Stimulated activated CD8-positive, alpha-beta memory T cell treated with anti-CD3 and anti-CD28 coated beads, Interleukin-15, amount 100 ng/mL, for 4 hours (primary cell): ENCODE results near the gene GNE.
"Not testable (repeated sequence)": the region's sequence is repeated elsewhere in the genome, so short reads cannot be mapped to it uniquely, and the experiment has no call there.

Source experiments
- DNase-seq, 2 donors: peaks; one replicate each; pipeline ENCODE4 v3.0.0-alpha.2; 2020; ENCODE audit warnings: low read depth in 2 of 2

The GNE gene

DNA sequence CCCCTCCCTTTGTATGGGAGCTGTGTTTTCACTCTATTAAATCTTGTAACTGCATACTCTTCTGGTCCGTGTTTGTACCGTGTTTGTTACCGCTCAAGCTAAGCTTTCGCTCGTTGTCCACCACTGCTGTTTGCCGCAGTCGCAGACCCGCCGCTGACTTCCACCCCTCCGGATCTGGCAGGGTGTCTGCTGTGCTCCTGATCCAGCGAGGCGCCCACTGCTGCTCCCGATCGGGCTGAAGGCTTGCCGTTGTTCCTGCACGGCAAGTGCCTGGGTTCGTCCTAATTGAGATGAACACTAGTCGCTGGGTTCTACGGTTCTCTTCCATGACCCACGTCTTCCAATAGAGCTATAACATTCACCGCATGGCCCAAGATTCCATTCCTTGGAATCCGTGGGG is 6.6 kb upstream of the GNE start:
- DNase-seq = no peak

DNA sequence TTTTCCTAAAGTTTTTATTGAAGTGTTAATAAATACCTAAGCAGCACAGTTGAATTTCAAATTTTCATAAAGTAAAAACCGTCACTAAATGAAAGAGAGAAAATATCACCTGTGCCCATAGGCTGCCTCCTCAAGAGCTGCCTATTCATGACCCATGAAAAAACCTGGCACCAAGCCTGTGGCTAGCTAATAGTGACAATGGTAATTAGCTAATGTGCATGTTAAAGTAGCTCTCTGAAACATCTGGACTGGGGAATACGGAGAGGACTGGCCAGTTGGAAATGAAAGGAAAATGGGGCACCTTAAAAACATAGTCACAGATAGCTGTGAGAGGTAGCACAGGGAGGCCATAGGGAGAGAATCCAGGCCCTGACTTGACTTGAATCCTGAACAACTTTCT is 5.4 kb upstream of the GNE start:
- no peak for DNase-seq

DNA sequence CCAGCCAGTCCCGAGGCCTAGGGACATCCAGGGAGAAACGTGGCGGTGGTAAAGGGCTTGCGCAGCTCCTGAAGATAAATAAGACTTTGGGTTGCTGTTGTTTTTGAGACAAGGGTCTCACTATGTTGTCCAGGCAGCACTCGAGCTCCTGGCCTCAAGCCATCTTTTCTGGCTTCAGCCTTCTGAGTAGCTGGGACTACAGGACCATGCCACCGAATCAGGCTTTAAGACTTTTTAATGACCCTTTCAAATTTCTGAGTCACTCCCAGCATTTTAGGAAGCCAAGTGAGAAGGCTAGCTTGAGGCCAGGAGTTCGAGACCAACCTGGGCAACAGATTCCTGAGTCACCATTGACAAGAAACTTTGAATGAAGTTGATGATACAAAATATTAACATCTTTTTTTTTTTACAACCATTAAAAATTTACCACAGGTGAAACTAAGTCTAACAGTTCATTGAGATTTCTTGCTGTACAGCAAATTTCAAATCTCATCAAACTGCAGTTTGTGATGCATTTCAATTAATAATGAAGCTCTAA is 817 bp upstream of the GNE start:
- DNase-seq = no peak

DNA sequence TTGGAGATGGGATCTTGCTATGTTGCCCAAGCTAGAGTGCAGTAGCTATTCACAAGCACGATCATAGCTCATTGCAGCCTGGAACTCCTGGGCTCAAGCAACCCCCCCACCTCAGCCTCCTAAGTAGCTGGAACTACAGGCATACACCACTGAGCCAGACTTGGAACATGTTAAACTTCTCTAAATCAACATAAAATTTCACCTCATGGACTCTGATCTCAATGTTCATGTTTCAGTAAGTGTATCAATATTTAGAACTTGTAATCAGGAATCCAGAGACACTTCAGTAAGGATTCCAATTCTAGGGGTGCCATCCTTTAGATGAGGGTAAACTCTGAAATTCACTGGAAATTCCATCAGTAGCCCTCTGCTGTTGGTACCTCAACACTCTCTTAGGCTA is 6.8 kb downstream of the GNE start:
- DNase-seq = no peak

DNA sequence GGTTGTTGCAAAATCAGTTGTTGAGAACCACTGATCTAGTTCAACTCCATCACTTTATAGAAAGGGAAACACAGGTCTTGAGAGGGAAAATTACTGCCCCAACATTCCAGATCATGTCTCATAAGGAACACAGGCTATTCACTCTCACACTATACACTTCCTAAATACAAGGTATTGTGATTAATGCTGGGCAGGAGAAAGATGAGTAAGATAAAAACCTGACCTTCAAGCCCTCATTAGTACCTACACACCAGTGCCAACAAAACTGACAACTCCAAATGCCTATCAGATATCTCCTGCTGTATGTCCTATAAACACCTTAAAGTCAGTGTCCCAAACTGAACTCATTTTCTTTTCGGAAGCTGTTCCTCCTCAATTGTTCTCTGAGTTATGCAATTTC is 8.2 kb downstream of the GNE start:
- DNase-seq = no peak

DNA sequence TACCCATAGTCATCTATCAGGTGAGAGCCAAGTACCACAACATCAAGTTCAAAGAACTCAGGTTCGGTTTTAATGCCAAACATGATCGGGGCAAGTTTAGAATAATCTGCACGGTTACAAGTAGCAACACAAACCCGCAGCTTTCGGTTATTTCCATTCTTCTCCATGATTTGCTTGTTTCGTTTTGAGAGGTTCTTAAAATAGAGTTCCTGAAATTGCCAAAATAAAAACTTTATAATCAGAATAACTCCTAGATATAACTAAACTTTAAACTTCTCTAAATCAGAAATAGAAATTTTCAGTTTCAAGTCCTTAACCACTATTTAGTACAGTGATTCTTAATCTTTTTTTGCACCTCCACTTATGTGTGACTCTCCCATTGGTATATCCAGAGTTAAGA is 9.1 kb downstream of the GNE start:
- no peak for DNase-seq

DNA sequence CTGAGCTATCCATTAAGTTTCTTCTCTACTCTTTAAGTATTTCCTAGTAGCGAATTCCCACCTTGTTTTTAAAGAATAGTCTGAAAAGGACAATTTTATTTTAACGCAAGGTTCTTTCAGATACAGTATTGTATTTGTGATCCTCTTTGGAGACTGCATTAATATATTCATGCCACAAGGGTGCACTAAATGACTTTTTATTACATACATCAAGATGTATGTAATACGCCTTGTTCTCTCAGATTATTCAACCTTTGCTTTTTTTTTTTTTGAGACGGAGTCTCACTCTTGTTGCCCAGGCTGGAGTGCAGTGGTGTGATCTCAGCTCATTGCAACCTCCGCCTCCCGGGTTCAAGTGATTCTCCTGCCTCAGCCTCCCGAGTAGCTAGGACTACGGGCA is 10.2 kb downstream of the GNE start:
- not testable (repeated sequence) for DNase-seq

DNA sequence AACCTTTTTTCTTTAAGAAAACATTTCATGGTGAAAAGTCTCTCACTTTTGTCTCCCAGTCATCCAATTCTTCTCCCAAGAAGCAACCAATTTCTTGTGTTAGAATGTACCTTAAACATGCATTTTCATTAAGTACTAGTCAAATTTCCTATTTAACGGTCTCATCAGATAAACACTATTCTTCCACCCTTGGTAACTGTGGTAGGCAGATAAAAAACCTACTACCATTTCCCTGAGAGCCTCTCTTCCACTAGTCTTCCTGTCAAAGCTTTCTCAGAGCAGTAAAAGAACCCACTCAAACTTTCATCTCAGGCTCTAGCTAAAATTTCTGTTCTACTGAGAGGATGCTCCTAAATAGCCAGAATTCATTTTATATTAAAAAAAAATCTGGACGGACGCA is 10.9 kb downstream of the GNE start:
- no peak for DNase-seq

DNA sequence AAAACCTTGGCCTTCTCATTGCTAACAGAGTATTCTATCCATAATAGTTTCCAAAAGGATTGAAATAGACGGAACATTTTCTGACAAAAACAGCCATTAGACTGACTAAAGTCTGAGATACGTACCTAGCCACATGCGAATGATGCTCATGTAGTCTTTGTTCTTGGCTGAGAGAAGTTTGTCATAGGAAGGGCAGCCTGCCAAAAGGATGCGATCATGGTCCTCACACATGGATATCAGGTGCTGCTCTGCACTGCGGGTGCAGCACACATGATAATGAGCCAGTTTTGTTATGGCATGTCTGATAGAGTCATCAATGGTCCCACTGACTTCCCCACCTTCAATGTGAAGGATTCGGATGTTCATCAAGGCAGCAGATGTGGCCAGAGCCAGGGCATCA is 12.3 kb downstream of the GNE start:
- DNase-seq = no peak

DNA sequence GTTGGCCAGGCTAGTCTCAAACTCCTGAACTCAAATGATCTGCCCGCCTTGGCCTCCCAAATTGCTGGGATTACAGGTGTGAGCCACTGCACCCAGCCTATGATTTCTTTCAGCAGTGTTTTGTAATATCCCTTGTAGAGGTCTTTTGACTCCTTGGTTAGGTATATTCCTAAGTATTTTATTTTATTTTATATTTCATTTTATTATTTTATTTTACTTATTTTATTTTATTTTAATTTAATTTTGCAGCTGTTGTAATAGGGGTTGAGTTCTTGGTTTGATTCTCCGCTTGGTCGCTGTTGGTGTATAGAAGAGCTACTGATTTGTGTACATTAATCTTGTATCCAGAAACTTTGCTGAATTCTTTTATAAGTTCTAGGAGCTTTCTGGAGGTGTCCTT is 18.6 kb downstream of the GNE start:
- not testable (repeated sequence) for DNase-seq

DNA sequence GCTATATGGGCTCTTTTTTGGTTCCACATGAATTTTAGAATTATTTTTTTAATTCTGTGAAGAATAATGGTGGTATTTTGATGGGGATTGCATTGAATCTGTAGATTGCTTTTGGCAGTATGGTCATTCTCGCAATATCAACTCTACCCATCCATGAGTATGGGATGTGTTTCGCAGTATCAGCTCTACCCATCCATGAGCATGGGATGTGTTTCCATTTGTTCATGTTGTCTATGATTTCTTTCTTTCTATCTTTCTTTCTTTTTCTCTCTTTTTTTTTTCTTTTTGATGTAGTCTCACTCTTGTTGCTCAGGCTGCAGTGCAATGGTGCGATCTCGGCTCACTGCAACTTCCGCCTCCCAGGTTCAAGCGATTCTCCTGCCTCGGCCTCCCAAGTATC is 19.0 kb downstream of the GNE start:
- DNase-seq = not testable (repeated sequence)

DNA sequence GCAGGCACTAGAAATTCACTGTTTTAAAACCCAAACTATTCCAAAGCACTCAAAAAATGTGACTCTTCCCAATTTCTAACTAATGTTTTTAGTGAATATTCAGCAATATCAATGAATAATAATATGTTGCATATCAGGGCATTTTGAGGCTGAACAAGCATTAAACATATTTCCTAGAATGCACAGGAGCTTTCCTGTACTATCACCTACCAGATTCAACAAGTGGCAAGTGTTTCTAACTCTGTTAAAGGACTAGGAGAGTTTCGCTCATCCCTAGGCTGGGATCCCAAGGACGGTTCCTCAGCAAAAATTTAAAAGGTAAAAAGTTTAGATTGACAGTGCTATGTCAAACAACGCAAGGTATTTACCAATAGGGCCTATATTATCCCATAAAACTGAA is 21.0 kb downstream of the GNE start:
- no peak for DNase-seq

DNA sequence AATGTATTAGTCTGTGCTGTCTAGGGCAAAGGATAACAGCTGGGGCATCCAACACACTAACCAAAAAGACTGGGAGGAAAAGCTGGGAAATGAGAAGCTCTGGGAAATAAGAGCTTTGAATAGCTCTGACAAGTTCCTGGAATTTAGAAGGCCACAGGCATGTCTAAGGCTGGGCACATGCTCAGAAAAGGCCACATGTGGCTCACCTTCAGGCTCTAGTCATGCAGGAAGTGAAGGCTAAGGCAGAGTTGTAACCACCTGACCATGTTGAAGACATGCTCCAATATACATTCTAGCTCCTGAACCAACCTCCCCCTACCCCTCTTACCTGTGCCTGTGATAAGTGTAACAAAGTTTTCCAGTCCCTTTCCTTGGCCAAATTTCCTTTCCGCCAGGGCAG is 35.8 kb downstream of the GNE start:
- no peak for DNase-seq

DNA sequence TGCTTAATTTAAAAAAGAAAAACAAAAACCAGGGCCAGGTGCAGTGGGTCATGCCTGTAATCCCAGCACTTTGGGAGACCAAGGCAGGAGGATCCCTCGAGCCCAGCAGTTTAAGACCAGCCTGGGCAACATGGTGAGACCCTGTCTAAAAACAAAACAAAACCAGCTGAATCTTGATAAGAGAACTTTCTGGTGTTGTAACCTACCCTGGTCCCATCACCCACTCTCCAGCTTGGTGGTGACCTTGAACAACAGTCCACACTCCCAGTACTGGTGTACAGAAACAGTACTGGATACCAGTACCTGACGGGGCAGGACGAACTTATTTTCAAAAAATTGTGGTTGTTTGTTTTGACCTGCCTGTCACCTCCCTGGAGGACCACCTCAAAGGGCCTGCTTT is 36.6 kb downstream of the GNE start:
- DNase-seq = no peak

DNA sequence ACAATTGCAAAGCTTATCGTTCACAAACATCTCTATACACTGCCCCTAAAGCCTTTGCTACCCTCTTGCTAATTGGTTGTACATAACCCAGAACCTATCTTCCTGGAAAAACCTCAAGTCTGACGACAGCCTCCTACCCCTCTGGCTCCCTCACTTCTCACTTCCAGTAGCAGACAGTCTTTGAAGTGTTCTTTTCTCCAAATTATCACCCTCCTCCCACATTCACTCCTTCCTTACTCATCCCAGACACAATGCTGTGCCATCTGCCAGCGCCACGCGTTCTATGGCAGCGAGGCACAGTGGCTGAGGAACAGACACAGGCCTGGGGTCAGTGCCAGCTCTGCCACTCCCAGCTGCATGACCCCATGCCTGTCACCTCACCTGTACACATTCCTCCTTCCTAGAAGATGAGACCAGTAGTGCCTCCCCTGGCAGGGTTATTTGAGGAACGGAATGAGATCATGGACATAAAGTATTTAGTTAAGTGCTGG is 39.8 kb downstream of the GNE start:
- DNase-seq = no peak

DNA sequence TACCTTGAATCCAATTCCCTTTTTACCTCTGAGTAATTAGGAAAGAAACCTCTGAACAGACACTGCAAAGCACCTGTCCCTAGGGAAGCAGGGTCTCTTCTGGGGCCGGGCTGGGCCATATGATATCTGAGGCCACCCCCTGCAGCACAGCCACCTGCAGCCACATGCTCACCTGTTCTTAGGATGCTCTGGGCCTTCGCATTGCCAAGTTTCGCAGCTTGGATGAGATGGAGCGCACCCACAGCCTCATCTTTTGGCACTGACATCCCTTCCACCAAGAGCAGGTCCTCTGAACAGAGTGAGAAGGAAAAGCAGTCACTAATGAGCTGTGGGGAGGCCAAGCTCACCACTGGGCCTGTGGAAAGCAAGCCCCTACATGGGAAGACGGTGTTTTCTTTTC is 40.2 kb downstream of the GNE start:
- DNase-seq = no peak

DNA sequence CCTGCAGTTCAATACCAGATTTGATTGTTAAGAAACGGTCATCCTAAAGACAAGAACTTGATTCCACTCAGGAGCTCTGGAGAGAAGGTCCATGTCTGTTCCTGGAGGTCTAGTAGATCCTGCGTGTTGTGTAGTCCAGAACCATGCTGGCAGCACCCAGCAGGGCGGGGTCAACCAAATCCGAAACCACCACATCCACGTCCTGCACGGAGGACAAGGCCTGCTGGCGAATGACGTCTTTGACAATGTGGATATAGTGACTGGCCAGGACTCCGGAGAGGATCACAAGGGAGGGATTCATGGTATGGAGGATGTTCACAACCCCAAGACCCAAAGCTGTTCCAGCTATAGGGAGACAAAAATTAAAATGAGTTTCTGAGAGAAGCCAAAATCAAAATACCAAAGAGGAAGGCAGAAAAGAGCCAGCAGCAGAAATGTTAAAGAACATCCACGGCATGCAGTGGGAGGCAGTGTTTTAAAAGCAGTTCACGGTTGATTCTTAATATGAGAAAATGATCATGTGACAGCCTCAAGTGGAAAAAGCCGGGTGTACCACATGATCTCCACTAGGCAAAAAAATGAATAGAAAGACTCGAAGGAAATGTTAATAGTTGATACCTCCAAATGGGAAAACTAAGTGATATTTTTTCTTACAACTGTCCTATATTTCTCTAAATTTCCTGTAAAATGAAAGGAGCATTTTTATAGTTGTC is 40.8 kb downstream of the GNE start:
- no peak for DNase-seq

DNA sequence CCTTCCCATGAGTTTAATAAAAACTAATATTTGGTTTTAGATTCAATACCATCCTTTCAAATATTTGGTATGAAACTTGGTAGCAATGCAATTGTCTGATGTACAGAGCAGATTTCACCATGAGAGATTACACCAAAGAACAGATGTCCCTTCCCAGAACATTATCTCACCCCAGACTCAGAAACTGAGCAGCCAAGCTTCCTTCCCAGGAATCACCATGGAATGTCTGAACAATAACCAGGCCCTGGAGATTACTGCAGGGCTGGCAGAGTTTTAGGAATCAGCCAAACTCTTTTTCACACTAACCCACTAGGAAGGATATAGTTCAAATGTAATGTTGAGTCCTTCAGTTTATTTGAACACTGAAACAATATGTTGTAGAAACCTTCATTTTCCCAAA is 43.7 kb downstream of the GNE start:
- no peak for DNase-seq

DNA sequence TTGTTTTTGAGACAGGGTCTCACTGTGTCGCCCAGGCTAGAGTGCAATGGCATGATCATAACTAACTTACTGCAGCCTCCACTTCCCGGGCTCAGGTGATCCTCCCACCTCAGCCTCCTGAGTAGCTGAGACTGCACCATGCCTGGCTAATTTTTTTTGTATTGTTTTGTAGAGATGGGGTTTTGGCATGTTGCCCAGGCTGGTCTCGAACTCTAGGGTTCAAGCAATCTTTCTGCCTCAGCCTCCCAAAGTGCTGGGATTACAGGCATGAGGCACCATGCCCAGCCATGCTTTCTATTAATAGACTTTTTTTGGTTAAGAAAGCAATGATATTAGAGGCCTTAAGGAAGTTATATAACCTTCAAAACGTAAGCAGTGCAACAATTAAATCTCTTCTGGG is 44.3 kb downstream of the GNE start:
- DNase-seq = no peak

DNA sequence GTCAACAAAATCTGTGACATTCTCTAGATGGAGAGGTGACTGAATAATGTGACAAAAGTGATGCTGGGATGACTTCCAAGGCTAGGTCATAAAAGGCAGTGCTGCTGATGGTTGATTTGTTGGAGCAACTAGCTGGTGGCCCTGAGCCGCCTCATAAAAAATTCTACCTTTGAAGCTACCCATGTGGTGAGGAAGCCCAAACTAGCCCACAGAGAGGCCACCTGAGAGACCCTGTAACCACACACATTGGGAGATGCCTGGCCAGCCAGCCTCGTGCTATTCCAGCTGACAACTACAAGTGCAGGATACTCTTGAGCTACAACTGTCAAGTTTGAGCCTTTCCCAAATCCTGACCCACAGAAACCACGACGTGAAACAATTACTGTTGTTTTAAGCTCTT is 44.9 kb downstream of the GNE start:
- no peak for DNase-seq

DNA sequence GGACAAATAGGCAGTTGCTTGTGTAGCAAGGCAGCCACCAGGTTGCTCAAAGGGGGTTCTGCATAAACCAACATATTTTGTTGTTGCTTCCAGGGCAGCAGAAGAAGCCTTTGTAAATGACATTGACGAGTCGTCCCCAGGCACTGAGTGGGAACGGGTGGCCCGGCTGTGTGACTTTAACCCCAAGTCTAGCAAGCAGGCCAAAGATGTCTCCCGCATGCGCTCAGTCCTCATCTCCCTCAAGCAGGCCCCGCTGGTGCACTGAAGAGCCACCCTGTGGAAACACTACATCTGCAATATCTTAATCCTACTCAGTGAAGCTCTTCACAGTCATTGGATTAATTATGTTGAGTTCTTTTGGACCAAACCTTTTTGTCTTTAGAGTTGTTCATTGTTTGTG is 46.7 kb downstream of the GNE start:
- DNase-seq = no peak

DNA sequence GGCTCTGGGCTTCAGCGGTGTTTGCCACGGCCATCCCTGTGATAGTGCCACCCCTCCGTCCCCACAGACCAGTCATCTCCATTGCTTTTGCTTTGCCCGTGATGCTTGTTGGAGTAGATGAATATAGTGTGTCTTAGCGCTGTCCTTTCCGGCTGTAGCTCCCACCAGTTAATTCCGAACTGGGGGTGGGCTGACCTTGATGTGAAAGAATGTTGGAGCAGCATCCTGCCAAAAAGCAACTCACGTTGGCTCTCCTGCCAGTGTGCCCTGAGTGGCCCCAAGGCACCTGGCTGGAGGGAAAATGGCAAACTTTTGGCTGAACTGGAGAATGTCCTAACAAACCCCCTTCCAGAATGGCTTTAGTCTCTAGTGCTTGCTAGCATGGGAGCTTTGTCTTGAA is 47.5 kb downstream of the GNE start:
- no peak for DNase-seq

DNA sequence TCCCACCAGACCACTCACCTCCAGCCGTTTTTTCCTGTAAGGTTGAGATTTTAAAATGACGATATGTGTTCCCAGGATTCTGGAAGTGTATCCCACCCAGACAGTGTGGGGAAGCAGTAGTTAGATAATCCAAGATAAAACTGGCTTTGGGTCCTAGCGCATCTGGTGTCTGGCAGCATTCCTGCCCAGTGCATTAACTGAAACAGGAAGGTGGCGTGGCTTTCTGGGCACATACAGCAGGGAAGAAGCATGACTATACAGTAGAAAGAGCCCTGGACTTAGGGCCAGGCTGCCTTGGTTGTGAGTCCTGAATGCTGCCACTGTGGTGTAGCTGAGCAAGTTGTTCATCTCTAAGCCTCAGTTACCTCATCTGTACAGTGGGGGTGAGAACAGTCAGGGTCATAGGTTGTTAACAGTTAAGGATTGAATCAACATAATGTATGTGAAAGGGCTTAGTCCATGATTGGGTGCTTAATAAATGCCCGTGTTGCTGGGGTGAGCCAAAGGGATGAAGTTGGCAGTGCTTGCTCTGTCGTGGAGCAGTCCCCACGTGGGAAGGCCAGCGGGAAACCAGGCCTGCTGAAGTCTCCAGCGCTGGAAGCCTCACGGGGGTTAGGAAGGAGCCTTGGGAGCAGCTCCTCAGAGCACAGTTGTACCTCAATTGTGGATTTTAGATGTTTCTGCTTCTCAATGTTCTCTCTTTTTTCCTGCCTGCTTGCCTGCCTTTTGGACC is 49.6 kb downstream of the GNE start:
- no peak for DNase-seq
